Activated CD4-positive, alpha-beta T cell treated with anti-CD3 and anti-CD28 coated beads, Interleukin-2, amount 50 U/mL, for 48 hours (primary cell): ENCODE results near the gene FYB1.

Source experiments
- DNase-seq, 2 experiments: peaks; one replicate each; pipeline ENCODE4 v3.0.0-alpha.2; 2020

The FYB1 gene

DNA sequence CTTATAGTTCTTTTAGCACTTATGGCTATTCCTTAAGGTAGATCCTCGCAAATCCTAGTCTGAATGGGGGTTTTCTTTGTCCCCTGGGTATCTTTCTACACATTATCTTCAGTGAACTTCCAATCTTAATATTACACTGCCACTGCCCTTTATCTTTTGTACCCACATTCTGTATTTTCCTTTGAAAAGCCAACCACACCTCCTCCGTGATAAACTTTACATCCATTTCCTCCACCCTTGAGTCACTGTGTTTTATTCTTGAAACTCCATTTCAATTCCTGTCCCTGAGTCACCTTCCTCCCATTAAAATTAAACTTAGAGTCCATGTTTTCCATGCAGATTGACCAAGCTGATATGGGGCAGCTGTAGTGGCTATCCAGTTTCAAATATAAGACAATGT lies 102.0 kb downstream of the FYB1 start:
- DNase-seq, result no peak

DNA sequence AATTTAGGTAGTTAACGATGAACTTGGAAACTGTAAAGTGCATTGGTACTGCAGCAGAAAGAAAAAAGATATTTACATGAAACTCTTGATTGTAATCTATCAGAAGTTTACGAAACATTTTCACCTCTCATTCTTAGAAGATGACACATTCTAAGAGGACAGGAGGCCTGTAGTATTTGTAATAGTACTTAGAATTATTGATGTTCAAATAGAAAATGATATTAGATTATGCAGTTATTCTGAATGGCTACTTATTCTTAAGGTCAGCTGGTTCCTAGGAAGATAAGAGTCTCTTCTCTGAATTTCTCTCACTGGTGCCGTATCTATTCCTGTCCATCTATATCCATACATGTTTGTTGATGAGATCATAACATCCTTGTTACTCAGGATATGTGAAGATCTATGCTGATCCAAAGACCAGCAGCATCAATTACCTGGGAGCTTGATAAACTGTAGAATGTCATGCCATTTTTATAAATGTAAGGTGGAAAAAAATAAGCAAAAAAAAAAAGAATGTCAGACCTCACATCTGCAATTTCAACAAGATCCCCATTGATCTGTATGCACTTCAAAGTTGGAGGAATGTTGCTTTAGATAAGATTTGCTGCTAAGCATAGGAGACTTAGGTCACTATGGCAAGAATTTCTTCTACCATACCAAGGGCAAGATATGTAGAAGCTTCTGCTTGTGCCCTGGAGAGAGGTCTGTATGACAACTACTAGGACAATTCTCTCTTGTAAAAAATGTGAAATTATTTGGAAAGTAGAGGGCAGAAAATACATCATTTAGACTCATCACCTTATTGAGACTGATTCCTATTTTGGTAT lies 102.8 kb downstream of the FYB1 start:
- DNase-seq, result no peak

DNA sequence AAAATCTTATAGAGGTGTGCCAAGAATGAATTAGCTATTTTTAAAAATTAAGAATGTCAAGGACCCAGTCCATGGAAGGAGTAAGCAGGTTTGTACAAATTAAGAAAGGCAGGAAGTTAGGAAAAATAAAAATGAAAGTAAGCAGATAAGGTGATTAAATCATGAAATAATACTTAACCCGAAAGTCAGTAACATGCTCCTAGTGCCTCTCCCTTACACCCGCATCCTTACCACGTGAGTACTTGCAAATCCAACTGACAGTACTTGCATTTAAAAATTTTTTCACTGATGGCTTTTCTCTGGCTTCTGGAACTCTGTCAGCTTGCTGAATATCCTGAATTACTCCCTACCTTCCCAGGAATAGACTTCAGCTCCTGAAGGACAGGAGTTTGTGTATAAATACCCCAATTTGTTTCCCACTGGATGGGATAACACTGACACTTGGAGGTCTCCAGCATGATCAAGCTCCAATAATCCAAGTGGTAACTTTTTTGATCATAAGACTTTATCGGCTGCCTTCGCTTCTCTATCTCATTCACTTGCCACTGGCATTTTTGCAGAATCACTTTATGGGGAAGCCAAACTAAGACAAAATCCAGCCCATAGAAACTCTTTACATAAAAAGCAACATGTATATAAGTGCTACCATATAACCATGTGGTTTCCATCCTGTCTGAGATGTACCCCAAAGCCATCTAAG lies 103.6 kb downstream of the FYB1 start:
- DNase-seq, result no peak

DNA sequence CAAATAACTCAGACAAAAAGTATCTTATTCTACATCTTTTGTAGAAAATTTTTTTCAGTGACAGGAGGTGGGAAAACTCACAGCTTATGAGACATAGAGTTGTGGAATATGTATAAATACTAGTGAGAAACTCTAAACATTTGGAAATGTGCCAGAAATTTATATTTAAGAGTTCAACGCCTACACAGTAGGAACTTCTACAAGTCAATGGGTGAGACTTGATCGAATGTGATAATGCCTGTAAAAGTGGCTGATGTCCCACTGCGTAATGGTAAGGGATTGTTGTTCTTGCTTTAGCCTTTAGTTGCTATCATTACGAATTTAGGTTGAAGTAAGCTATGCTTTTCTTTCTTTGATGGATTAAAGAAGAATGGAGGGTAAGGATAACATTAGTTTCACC lies 105.2 kb downstream of the FYB1 start:
- DNase-seq, result no peak

DNA sequence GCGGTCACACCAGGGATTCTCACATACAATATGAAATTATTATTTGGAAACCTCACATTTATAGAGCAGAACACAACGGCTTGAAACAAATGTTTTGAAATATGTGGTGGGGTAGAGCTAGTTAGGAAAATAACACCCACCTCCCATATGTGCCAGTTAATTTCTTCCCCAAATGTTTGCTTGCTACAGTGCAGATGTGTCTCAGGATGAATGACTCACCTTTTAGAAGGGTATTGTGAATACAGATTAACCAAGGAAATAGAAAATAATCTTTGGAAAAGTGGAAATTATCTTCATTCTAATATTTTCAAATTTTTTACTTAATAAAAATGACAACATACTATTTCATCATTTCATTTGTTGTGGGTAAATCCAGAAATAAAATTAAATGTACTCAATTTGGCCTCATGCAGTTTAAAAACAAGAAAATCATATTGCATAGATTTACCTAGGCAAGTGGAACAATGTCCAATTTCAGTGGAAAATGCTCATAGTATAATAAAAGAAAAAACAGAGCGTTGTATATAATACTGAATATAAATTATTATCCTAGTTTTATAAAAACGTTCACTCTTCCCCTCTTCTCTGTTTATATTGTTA lies 105.9 kb downstream of the FYB1 start:
- DNase-seq, result no peak

DNA sequence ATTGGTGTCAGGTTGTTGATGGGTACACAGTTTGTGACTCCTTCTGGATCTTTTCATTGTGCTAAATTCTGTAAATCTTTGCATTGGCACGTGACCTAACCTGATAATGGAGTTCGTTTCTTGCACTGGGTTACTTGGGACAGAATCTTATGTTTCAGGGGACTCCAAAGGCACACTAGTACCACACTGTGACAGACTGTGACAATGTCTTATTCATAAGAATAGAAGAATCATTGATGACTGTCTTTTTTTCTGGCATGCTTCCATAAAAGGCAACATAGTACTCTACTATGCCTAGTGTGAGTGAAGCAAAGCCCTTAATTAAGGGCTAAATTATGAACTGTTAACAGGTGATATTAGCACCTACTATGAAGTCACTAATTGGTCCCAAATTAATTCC lies 109.8 kb downstream of the FYB1 start:
- DNase-seq, result no peak

DNA sequence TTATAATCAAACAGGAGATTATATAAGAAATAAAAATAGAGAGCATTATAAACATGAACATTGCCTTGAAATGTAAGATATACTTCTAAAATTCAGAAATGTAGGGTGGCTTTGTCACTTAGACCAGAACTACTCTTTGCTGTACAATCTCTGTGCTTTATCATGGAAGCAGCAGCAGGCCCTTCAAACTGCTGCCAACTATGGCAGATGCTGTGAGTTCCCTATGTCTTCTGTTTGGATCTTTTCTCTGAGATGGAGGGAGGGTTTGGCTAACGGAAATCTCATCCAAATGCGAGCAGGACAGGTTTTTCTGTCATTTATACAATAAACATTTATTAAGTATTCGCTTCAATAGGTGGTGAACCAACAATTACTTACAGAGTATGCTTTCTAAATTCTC lies 110.4 kb downstream of the FYB1 start:
- no peak for DNase-seq

DNA sequence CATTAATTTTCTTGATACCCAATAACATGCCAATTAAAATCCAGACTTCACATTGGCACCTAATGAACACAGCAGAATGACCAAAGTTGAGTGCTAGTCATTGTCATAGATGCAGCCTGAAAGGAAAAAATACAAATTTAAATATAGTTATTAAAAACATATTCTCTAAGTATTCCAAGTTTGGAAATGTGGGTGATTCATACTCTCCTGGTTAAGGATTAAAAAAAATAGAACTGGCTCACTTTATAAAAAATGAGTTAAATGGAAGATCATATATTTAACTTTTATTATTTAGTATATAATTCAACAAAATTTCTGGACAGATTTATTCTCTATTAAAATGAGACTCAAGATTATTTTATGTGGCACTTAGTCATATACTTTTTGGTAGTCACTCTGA lies 112.0 kb downstream of the FYB1 start:
- no peak for DNase-seq

DNA sequence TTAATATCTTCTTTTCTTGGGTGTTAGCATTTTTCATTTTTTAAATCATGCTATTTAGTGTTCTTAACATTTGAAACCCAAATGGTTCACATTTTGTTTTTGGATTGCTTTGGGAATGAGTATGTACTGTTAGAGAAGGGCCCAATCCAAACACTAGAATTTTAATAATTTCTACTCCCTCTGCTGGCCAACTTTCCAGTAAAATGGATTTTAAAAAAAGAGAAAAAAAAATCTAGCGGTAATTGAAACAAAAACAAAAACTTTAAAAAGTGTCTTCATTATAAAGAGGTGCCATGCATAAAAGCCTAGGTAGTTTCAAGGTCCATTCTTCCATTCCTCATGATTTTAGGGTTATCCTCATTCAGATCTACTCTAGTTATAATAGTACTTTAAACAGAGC lies 113.0 kb downstream of the FYB1 start:
- no peak for DNase-seq

DNA sequence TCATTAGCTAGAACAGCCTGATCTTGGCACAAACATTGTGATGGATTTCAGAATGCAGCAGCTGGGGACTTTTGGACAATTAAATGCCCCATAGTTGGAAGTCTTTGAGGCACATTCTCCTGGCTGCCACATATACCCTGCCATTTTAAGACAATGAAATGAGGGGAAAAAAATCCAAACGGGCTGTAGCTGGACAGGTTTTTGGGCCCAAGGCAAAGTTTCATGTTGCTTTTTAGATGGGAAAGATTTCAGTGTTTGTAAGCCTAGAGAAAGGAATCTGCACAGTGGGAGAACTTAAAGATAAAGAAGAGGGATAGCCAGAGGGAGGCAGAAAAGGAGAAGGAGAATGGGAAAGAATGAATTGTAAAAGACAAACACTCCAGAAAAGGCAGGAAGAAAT lies 115.1 kb downstream of the FYB1 start:
- DNase-seq, result no peak

DNA sequence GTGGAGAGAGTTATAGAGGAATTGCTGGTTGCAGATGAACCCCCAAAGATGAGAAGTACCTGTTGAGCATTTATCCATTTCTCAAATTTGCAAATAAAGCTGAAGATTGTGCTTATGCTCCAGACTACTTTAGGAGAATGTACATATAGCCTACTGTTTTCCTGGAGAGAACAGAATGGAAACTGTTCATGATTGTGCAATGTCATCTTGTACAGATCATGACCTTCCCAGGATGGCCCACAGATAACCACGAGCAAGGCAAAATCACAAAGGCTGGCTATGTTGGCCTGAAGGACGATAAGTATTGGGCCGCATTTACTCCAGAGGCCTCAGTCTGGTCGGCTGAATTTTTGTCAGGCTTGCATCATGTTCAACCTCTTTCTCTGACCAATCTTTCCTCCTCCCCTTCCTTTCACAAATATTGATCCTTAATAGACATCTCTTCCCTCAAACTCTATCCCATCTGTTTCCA lies 116.6 kb downstream of the FYB1 start:
- no peak for DNase-seq

DNA sequence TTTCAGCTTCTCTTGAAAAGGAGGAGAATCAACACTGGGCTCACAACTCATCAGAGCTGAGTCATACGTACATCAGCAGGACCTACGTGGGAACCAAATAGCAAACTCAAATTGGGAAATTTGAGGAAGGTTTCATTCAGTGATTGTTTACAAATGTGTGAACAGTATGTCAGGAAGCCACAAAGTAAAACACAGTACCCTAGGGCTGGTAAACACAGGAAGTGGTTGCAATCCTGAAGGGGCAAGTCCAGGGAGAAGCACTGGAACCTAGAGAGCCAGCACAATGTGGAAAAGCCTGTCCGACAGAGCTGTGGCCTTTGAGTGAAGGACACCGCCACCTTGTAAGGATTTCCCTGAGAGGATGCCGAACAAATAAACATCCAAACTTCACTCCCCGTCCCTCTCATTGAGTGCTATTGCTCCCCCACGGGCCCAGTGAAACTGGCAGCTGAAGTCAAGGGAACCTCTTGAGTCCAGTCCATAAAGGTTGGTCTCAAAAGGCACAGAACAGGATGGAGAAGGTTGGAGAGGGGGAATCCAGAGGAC lies 118.4 kb downstream of the FYB1 start:
- DNase-seq, result no peak

DNA sequence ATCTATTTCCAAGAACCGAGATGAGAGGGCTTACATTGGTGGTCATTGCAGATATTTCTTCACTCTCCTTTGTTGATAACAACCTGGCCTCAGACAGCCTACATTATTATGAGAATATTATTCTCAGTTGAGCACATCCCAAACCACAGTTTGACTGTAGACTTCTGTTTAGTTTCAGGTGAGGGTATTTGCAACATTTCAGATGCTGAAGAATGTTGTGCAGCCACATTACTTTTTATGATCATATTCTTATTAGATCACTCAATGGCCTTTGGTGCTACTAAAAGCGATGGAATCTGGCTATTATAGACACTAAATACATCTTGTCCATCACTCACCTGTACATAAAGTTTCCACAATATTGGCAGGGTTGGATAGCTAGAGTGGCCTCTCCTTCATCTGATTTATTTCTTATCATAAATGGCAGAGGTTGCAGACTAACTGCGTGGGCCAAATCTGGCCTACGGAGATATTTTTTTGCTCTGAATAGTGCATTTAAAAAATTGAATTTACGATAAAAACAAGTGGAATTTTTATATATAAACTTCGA lies 119.0 kb downstream of the FYB1 start:
- no peak for DNase-seq

DNA sequence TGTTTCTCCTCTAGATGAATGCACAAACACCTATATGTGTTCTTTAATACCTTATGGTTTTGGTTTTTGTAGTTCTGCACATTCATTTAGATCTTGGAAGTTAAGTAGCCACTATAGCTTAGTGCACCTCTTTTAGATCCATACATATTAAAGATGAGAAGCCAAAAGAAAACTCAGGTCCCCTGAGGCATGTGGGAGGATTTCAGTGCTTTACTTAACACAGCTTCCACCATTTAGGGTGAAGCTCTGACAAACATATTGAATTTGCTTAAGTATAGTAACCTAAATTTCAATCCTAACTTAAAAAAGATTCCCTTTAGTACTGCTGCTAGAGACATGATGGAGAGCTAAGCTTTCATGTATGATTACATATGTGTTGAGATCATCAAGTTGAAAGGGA lies 119.5 kb downstream of the FYB1 start:
- DNase-seq, result no peak

DNA sequence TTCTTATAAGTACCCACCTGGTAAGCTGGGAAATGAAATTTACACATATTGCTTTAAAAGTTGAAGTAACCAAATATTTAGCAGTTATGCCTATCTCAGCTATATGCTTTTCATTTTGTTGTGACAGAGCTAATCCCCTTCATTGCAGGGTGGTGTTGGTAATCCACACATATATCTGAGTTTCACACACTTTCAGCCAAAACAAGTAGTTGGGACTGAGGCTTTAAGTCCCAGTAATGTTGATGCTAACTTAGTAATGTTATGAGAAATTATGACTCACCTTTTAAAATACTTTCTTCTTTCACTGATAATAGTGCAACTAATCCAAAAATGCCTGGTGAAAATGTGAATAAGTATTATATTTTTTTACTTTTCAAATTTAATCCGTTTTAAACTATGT lies 126.0 kb downstream of the FYB1 start:
- DNase-seq, result no peak

DNA sequence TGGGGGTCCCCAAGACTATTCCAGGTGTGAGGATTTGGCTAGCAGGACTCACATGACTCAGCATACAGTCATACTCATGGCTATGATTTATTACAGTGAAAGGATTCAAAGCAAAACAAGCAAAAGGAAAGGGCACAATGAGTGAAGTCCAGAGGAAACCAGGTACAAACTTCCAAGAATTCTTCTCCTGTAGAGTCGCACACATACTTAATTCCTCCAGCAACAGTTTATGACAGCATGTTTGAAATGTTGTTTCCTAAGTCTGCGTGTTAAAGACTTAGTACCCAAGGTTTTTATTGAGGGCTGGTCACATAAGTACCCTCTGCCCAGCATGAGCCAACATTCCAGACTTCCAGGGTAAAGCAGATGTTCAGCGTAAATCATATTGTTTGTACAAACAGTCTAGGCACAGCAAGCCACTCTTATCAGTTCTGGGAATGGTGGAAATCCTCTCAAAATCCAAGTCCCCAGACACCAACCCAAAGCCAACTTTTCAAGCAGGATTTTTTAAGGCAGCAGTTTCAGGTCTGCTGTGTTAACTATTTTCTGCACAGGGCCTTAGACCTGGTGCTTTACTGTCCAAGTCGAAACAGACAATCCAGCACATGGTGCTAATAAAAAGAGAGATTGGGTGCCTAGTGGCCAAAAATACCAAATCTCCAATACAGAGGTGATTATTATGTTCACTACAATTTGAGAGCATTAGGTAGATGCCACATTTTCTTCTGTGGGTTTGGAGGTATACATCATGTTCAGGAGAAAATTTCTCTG lies 126.6 kb downstream of the FYB1 start:
- no peak for DNase-seq

DNA sequence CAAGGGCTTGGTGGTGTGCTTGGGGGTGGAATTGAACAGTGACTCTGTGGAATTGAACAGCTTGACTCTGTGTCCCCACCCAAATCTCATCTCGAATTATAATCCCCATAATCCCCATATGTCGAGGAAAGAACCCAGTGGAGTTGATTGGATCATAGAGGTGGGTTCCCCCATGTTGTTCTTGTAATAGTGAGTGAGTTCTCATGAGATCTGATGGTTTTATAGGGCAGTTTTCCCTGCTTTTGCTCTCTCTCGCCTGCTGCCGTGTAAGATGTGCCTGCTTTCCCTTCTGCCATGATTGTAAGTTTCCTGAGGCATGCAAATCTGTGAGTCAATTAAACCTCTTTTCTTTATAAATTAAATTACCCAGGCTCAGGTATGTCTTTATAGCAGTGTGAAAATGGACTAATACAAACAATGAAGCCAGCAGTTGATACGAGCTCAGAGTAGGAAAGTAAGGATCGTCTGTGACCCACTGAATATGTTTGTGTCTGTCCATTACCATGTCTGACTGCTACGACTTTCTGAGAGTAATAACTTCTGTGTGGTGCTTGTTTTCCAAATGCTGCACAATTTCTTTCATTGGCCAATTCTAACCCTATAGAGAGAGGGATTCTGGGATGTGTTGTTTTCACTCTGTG lies 127.3 kb downstream of the FYB1 start:
- DNase-seq, result no peak

DNA sequence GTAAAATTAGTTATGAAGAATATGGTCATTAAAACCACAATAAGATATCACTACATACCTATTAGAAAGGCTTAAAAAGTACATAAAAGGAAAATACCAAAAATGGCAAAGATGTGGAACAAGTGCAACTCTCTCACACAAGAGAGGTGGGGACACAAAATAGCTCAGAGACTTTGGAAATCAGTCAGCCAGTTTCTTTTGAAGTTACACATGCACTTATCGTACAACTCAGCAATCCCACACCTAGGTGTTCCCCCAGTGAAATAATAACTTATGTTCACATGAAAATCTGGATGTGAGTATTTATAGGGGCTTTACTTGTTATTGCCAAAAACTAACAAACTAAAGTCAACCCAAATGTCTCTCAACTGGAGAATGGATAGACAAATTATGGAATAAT lies 135.4 kb downstream of the FYB1 start:
- DNase-seq, result no peak

DNA sequence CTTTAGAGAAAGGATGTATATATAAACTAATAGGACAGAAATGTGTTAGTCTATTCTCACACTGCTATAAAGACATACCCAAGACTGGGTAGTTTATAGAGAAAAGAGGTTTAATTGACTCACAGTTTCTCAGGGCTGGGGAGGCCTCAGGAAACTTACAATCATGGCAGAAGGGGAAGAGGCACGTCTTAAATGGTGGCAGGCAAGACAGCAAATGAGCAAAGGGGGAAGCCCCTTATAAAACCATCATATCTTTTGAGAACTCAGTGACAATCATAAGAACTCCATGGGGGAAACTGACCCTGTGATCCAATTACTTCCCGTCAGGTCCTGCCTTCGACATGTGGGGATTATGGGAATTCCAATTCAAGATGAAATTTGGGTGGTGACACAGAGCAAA lies 136.4 kb downstream of the FYB1 start:
- no peak for DNase-seq

DNA sequence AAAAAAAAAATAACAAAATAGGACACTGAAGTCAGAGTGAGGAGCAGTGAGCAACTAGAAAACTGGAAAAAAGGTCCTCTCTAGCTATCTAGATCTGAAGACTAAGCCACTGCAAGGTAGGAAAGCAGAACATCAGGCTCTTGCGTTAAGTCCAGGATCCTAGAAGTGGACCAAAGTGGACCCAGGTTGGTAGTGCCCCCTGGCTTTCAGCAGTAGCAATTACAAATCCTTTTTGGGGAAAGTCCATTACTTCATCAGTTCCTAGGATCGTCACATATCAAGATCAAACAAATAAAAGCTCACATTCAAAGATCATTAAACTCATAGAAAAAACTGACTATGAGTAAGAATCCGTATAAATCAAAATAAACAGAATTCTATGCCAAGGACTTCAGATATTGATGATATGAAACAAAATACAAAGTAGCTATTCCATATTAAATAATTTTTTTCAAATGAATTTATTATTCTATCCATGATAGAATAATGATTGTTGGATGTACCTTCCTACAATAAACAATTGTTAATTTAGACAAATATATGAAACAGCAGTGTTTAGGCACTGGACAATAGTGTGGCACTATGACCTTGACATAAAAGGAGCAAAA lies 138.7 kb downstream of the FYB1 start:
- peak; percentile 16 to 43 for DNase-seq

DNA sequence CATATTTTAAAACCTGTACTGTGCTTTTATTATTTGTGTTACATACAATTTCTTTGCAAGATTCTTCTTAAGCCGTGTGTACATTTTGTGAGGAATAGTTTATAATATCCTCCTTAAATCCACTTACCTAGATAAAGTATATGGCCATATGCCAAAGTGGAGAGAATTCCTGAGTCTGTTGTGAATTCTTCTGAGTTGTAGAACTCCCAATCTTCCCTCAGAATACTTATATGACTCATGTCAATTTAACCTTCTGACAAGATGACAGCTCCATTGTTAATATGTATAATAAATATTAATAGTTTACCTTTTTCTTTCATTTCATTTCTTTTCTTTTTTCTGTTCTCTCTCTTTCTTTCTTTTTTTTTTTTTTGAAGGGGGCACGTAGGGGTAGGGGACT lies 139.2 kb downstream of the FYB1 start:
- no peak for DNase-seq

DNA sequence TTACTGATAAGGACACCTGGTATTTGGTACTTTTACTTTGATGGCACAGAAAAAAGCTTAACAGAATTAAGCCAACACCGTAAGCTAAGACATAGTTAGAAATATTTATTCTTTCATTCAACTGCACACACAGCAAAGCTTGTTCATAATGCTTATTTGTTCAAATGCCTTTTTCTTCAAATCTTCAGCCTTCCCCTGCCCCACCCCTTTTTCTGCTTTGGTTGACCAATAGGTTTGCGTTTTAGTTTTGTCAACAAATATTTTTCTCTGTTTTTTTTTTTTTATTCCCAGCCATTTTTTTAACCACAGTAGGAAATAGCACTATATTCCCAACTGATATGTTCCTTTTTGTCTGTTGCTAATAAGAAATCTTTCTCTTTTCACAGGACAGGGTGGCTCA lies 140.2 kb downstream of the FYB1 start:
- DNase-seq, result no peak
